Lung (tissue), 12 donors: Measurements from ENCODE around the gene TP53I11. TPM values are rescaled to one million over a fixed set of nuclear protein-coding genes. Genes with fewer than 3 reads are reported as not detected.

ENCODE experiments used
- ATAC-seq: fragments of 200-7000 bp; cut with Tn5 transposase; one replicate; pipeline ENCODE4 v1.9.1; 2020; ENCODE audit warnings: moderate number of reproducible peaks; ENCODE audit not compliant: insufficient read depth, low FRiP score
- DNase-seq, 3 donors: peaks; one replicate each; pipeline ENCODE4 v3.0.0-alpha.2; 2013 to 2017
- H3K27ac ChIP-seq, 2 donors: one replicate each; pipeline ENCODE4 v1.5.1; 2013; ENCODE audit warnings: mild to moderate bottlenecking in 2 of 2, moderate library complexity in 2 of 2, control low read depth in 1 of 2, inconsistent platforms in 1 of 2, low read depth in 1 of 2, low read length in 1 of 2
- H3K27me3 ChIP-seq, 3 donors: one replicate each; pipeline ENCODE4 v1.5.1; 2013; ENCODE audit warnings: low read length in 2 of 3; ENCODE audit not compliant: control insufficient read depth in 3 of 3, insufficient read depth in 3 of 3
- H3K36me3 ChIP-seq, 4 donors: one replicate each; pipeline ENCODE4 v1.5.1; 2013; ENCODE audit warnings: low read length in 4 of 4, mild to moderate bottlenecking in 1 of 4, moderate library complexity in 1 of 4; ENCODE audit not compliant: control insufficient read depth in 4 of 4, insufficient read depth in 4 of 4
- H3K4me1 ChIP-seq, 5 donors: one replicate each; pipeline ENCODE4 v1.5.1; 2013; ENCODE audit warnings: low read length in 5 of 5, mild to moderate bottlenecking in 2 of 5, moderate library complexity in 1 of 5; ENCODE audit not compliant: control insufficient read depth in 5 of 5, insufficient read depth in 5 of 5
- H3K4me3 ChIP-seq: one replicate; pipeline ENCODE4 v1.5.1; 2013; ENCODE audit warnings: mild to moderate bottlenecking, control low read depth, moderate library complexity
- H3K9ac ChIP-seq, 2 donors: one replicate each; pipeline ENCODE4 v1.5.1; 2013; ENCODE audit warnings: low read length in 2 of 2, control low read depth in 1 of 2; ENCODE audit not compliant: insufficient read depth in 1 of 2
- H3K9me3 ChIP-seq, 4 donors: one replicate each; pipeline ENCODE4 v1.5.1; 2013; ENCODE audit warnings: low read length in 3 of 4, mild to moderate bottlenecking in 1 of 4, moderate library complexity in 1 of 4; ENCODE audit not compliant: control insufficient read depth in 4 of 4, insufficient read depth in 3 of 4
- CTCF ChIP-seq: IDR thresholded peaks from 2 replicates; pipeline ENCODE4 v1.5.1; 2012; ENCODE audit warnings: mild to moderate bottlenecking; ENCODE audit errors: control extremely low read depth, extremely low read depth
- WGBS, 2 donors: extraction: QIAGEN DNeasy Blood & Tissue Kit; methylation state at CpG; one replicate each; pipeline ENCODE4 v1.1.7; 2013; 5-methylcytosine and 5-hydroxymethylcytosine counted together
- polyA plus RNA-seq, 2 donors: library from polyadenylated mRNA; stranded (reverse); fragments of 200-250 nt; gene quantifications; one replicate each; pipeline ENCODE4 v1.2.1, GENCODE V29; 2013
- total RNA-seq, 2 donors: library from RNA; depleted of rRNA in 1 of 2; stranded (reverse); fragments of >200 nt in 1 of 2; gene quantifications; one replicate each; pipeline ENCODE4 v1.2.1, GENCODE V29; 2014 to 2021
- donor health status: control.
- donor health status: control.
- donor health status: Bipolar disorder and iron deficiency.
- donor health status: healthy.
- donor health status: DM: yes; HTN: yes; CAD: no.

Gene TP53I11
- total and polyA plus RNA-seq, 4 donors = 51.2 to 134 (median 71.9) TPM

GRCh38 chr11:44899959-44900358, 50.7 kb downstream of the TP53I11 start:
- Histone ChIP-seq H3K4me1 (no peaks in the 10 kb centered on the region), H3K36me3 (no peaks in the 10 kb centered on the region), H3K4me3 (no peak overlapping the region), H3K27me3 (no peaks in the 10 kb centered on the region), H3K9ac (no peak overlapping the region), H3K27ac (no peak overlapping the region), H3K9me3 (peaks cover 0 to 5% (median 1%) of the 10 kb centered on the region in 4 donors)
- no peak for ATAC-seq
- no peak for TF ChIP-seq CTCF
- peak; percentile 43 to 58 (median 45) for DNase-seq
- 83 to 84% methylated on average over 3 of the region's 3 CpGs for WGBS, 2 donors

GRCh38 chr11:44893846-44894617, 56.7 kb downstream of the TP53I11 start:
- 39 to 42% methylated on average over 21 of the region's 21 CpGs for WGBS, 2 donors
- Histone ChIP-seq H3K9ac (no peak overlapping the region), H3K9me3 (peaks cover 0 to 6% (median 1%) of the 10 kb centered on the region in 4 donors), H3K27ac (no peak overlapping the region), H3K4me3 (no peak overlapping the region), H3K27me3 (no peaks in the 10 kb centered on the region), H3K4me1 (peaks cover 0 to 18% (median 7%) of the 10 kb centered on the region in 5 donors), H3K36me3 (no peaks in the 10 kb centered on the region)
- DNase-seq (peak; percentile 78 to 80 (median 80)), ATAC-seq (peak; percentile 60)
- peak; percentile 61 for TF ChIP-seq CTCF

GRCh38 chr11:44893308-44893822, 57.3 kb downstream of the TP53I11 start:
- Histone ChIP-seq H3K9me3 (peaks cover 0 to 2% (median 0%) of the 10 kb centered on the region in 4 donors), H3K4me3 (no peak overlapping the region), H3K4me1 (peaks cover 0 to 18% (median 7%) of the 10 kb centered on the region in 5 donors), H3K9ac (no peak overlapping the region), H3K27me3 (no peaks in the 10 kb centered on the region), H3K36me3 (no peaks in the 10 kb centered on the region), H3K27ac (no peak overlapping the region)
- TF ChIP-seq CTCF = no peak
- WGBS, 2 donors = 66 to 82% methylated on average over 10 of the region's 10 CpGs
- ATAC-seq (no peak), DNase-seq (peak; percentile 64 to 70 (median 66))
